ENCODE results near the gene ATAD3A.

The ATAD3A gene

GRCh38 chr1:1531947-1532346 lies 20.0 kb downstream of the ATAD3A start:
- TF ChIP-seq TCF12 (IDR thresholded peaks at IDR 0.05; ENCODE audit: low read depth): no peak
- TF ChIP-seq ZBTB7A (IDR thresholded peaks at IDR 0.05; ENCODE audit: low read depth): no peak
- TF ChIP-seq TAF1 (IDR thresholded peaks at IDR 0.05; ENCODE audit: low read depth): no peak
- no peak for TF ChIP-seq MAX (IDR thresholded peaks at IDR 0.05)
- TF ChIP-seq YY1 (IDR thresholded peaks at IDR 0.05; ENCODE audit: low read depth): no peak
- no peak for TF ChIP-seq RAD21 (IDR thresholded peaks at IDR 0.05; ENCODE audit: low read depth)
- no peak for TF ChIP-seq EP300 (IDR thresholded peaks at IDR 0.05; ENCODE audit: borderline replicate concordance)
- TF ChIP-seq CEBPB (IDR thresholded peaks at IDR 0.05): no peak
- no peak for TF ChIP-seq REST (IDR thresholded peaks at IDR 0.05; ENCODE audit: low read depth)
- TF ChIP-seq USF1 (IDR thresholded peaks at IDR 0.05): no peak
- TF ChIP-seq CREB1 (IDR thresholded peaks at IDR 0.05; ENCODE audit: low read depth): no peak
- no peak for TF ChIP-seq NFIC (IDR thresholded peaks at IDR 0.05)
- no peak for TF ChIP-seq FOXM1 (IDR thresholded peaks at IDR 0.05; ENCODE audit: borderline replicate concordance, low read depth)
- TF ChIP-seq EGR1 (IDR thresholded peaks at IDR 0.05): no peak
- no peak for TF ChIP-seq TEAD4 (IDR thresholded peaks at IDR 0.05)

- TF ChIP-seq EGR1 (IDR thresholded peaks at IDR 0.05): no peak
- TF ChIP-seq REST (IDR thresholded peaks at IDR 0.05; ENCODE audit: low read depth): no peak
- no peak for TF ChIP-seq CREB1 (IDR thresholded peaks at IDR 0.05; ENCODE audit: low read depth)
- TF ChIP-seq ZBTB7A (IDR thresholded peaks at IDR 0.05; ENCODE audit: low read depth): no peak; the same call in 1 of the 2 replicates
- no peak for TF ChIP-seq CEBPB (IDR thresholded peaks at IDR 0.05)
- no peak for TF ChIP-seq TAF1 (IDR thresholded peaks at IDR 0.05; ENCODE audit: low read depth)
- TF ChIP-seq RAD21 (IDR thresholded peaks at IDR 0.05; ENCODE audit: low read depth): no peak
- TF ChIP-seq TCF12 (IDR thresholded peaks at IDR 0.05; ENCODE audit: low read depth): no peak
- no peak for TF ChIP-seq FOXM1 (IDR thresholded peaks at IDR 0.05; ENCODE audit: borderline replicate concordance, low read depth)
- no peak for TF ChIP-seq NFIC (IDR thresholded peaks at IDR 0.05)
- no peak for TF ChIP-seq EP300 (IDR thresholded peaks at IDR 0.05; ENCODE audit: borderline replicate concordance)
- TF ChIP-seq USF1 (IDR thresholded peaks at IDR 0.05): no peak
- TF ChIP-seq YY1 (IDR thresholded peaks at IDR 0.05; ENCODE audit: low read depth): no peak
- TF ChIP-seq MAX (IDR thresholded peaks at IDR 0.05): no peak
- TF ChIP-seq TEAD4 (IDR thresholded peaks at IDR 0.05): no peak
Observed at GRCh38 chr1:1534401-1535154, 22.6 kb downstream of the ATAD3A start.

GRCh38 chr1:1535201-1536018 lies 23.4 kb downstream of the ATAD3A start:
- no peak for TF ChIP-seq MAX (IDR thresholded peaks at IDR 0.05)
- no peak for TF ChIP-seq EP300 (IDR thresholded peaks at IDR 0.05; ENCODE audit: borderline replicate concordance)
- TF ChIP-seq EGR1 (IDR thresholded peaks at IDR 0.05): no peak
- no peak for TF ChIP-seq FOXM1 (IDR thresholded peaks at IDR 0.05; ENCODE audit: borderline replicate concordance, low read depth)
- no peak for TF ChIP-seq REST (IDR thresholded peaks at IDR 0.05; ENCODE audit: low read depth)
- no peak for TF ChIP-seq CEBPB (IDR thresholded peaks at IDR 0.05)
- no peak for TF ChIP-seq TCF12 (IDR thresholded peaks at IDR 0.05; ENCODE audit: low read depth)
- TF ChIP-seq RAD21 (IDR thresholded peaks at IDR 0.05; ENCODE audit: low read depth): no peak
- no peak for TF ChIP-seq NFIC (IDR thresholded peaks at IDR 0.05)
- TF ChIP-seq ZBTB7A (IDR thresholded peaks at IDR 0.05; ENCODE audit: low read depth): no peak
- no peak for TF ChIP-seq TEAD4 (IDR thresholded peaks at IDR 0.05)
